ENCODE measurements around the gene NUFIP2.

GRCh38 chr17:29291163-29291752 lies 2.7 kb downstream of the NUFIP2 start:
- TF ChIP-seq EZH2 (IDR thresholded peaks at IDR 0.05; ENCODE audit: borderline replicate concordance, low read depth, low read length, severe bottlenecking) = no peak
- TF ChIP-seq POLR2A (IDR thresholded peaks at IDR 0.05; ENCODE audit: low read depth, low read length) = no peak
- TF ChIP-seq, protein P1, sequence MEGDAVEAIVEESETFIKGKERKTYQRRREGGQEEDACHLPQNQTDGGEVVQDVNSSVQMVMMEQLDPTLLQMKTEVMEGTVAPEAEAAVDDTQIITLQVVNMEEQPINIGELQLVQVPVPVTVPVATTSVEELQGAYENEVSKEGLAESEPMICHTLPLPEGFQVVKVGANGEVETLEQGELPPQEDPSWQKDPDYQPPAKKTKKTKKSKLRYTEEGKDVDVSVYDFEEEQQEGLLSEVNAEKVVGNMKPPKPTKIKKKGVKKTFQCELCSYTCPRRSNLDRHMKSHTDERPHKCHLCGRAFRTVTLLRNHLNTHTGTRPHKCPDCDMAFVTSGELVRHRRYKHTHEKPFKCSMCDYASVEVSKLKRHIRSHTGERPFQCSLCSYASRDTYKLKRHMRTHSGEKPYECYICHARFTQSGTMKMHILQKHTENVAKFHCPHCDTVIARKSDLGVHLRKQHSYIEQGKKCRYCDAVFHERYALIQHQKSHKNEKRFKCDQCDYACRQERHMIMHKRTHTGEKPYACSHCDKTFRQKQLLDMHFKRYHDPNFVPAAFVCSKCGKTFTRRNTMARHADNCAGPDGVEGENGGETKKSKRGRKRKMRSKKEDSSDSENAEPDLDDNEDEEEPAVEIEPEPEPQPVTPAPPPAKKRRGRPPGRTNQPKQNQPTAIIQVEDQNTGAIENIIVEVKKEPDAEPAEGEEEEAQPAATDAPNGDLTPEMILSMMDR (IDR thresholded peaks at IDR 0.05; ENCODE audit: extremely low read depth in 1 of 2, insufficient read depth in 1 of 2, low read depth in 1 of 2, low read length in 2 of 2) = peak; percentile 39 to 42
- no peak for TF ChIP-seq MYC (IDR thresholded peaks at IDR 0.05; ENCODE audit: low read depth, low read length)
